GM19239 (cell line): Measurements from ENCODE around the gene ROMO1.
A peak's percentile ranks its signal among the peaks of the same experiment; 100 is the strongest.
"Not testable (repeated sequence)": the region's sequence is repeated elsewhere in the genome, so short reads cannot be mapped to it uniquely, and the experiment has no call there.

Experiments
- DNase-seq: peaks from one replicate; pipeline ENCODE4 v3.0.0; 2011; ENCODE audit warnings: low spot score; ENCODE audit not compliant: insufficient read length
- FAIRE-seq: peaks from 2 replicates; lab custom pipeline; 2011; peaks lifted over from hg19 to GRCh38; lab: Jason Lieb, UNC

ROMO1 gene

GRCh38 chr20:35680452-35681183, 18.6 kb upstream of the ROMO1 start:
- FAIRE-seq (no peak), DNase-seq (no peak)

- no peak for FAIRE-seq
- no peak for DNase-seq
These were observed 17.2 kb upstream of the ROMO1 start for GRCh38 chr20:35681960-35682359.

GRCh38 chr20:35685368-35685767, 13.8 kb upstream of the ROMO1 start:
- not testable (repeated sequence) for FAIRE-seq, DNase-seq

- not testable (repeated sequence) for FAIRE-seq, DNase-seq
These were observed 12.3 kb upstream of the ROMO1 start for GRCh38 chr20:35686872-35687271.

- DNase-seq = no peak
These were observed 8.9 kb upstream of the ROMO1 start for GRCh38 chr20:35690265-35690664.

GRCh38 chr20:35695245-35695749, 3.9 kb upstream of the ROMO1 start:
- FAIRE-seq (no peak), DNase-seq (no peak)

More at GRCh38 chr20:35690265-35690664, 8.9 kb upstream of the ROMO1 start:
- no peak for FAIRE-seq

GRCh38 chr20:35695978-35696377, 3.2 kb upstream of the ROMO1 start:
- FAIRE-seq = no peak

GRCh38 chr20:35697696-35698297, 1.4 kb upstream of the ROMO1 start:
- DNase-seq = no peak
- no peak for FAIRE-seq

More at GRCh38 chr20:35695978-35696377, 3.2 kb upstream of the ROMO1 start:
- no peak for DNase-seq

- FAIRE-seq = peak; percentile 63
- no peak for DNase-seq
These were observed 693 bp upstream of the ROMO1 start for GRCh38 chr20:35698298-35699126.

GRCh38 chr20:35699957-35700624, 886 bp downstream of the ROMO1 start:
- FAIRE-seq (no peak), DNase-seq (no peak)

- no peak for DNase-seq
- no peak for FAIRE-seq
These were observed 1.5 kb downstream of the ROMO1 start for GRCh38 chr20:35700625-35701148.

GRCh38 chr20:35702051-35702823, 3.0 kb downstream of the ROMO1 start:
- FAIRE-seq (no peak), DNase-seq (no peak)

GRCh38 chr20:35702824-35703695, 3.9 kb downstream of the ROMO1 start:
- DNase-seq (no peak), FAIRE-seq (no peak)

- DNase-seq (no peak), FAIRE-seq (no peak)
These were observed 5.5 kb downstream of the ROMO1 start for GRCh38 chr20:35704514-35705261.

GRCh38 chr20:35705894-35706293, 6.7 kb downstream of the ROMO1 start:
- not testable (repeated sequence) for DNase-seq, FAIRE-seq

- FAIRE-seq, DNase-seq: not testable (repeated sequence)
These were observed 7.7 kb downstream of the ROMO1 start for GRCh38 chr20:35706591-35707529.
